PFSK-1 (cell line): Measurements from ENCODE around the gene INPP5A.

ENCODE experiments used
- POLR2AphosphoS5 ChIP-seq: IDR thresholded peaks from 2 replicates; pipeline ENCODE4 v1.6.1; 2012; ENCODE audit warnings: low read depth, mild to moderate bottlenecking, control low read depth, low read length, moderate library complexity
- REST ChIP-seq, 2 experiments: IDR thresholded peaks; 2 replicates each; pipeline versions ENCODE4 v1.6.1 to v1.8.0; 2011 to 2012; ENCODE audit warnings: low read depth in 2 of 2, low read length in 2 of 2, control low read depth in 1 of 2, inconsistent platforms in 1 of 2, mild to moderate bottlenecking in 1 of 2, moderate library complexity in 1 of 2; ENCODE audit not compliant: insufficient read depth in 1 of 2
- SIN3A ChIP-seq: IDR thresholded peaks from 2 replicates; pipeline ENCODE4 v1.6.1; 2012; ENCODE audit warnings: mild to moderate bottlenecking, low read length, moderate library complexity, borderline replicate concordance; ENCODE audit not compliant: insufficient read depth
- TAF1 ChIP-seq: IDR thresholded peaks from 2 replicates; pipeline ENCODE4 v1.6.1; 2012; ENCODE audit warnings: low read length, control low read depth, borderline replicate concordance; ENCODE audit not compliant: insufficient read depth

GRCh38 chr10:132745971-132746370 lies 208.4 kb downstream of the INPP5A start:
- TF ChIP-seq TAF1 = no peak
- no peak for TF ChIP-seq SIN3A
- no peak for TF ChIP-seq POLR2AphosphoS5
- no peak for TF ChIP-seq REST (IDR thresholded peaks at IDR 0.05; ENCODE audit: insufficient read depth in 1 of 2, low read depth in 2 of 2, low read length in 2 of 2)
